GM23338 (cell line): ENCODE results near the gene DTNBP1. TPM values are rescaled to one million over a fixed set of nuclear protein-coding genes. Genes with fewer than 3 reads are reported as not detected.

Experiments used
- ATAC-seq: fragments of 200-7000 bp; cut with Tn5 transposase; 3 replicates; pipeline ENCODE4 v1.9.1; 2020
- DNase-seq: peaks from one replicate; pipeline ENCODE4 v3.0.0-alpha.2; 2015; ENCODE audit warnings: low spot score
- H2AFZ ChIP-seq: fragments of 200-600 bp; sonication (generic); 2 replicates; pipeline ENCODE4 v1.8.0; 2016; ENCODE audit warnings: antibody characterized with exemption, mild to moderate bottlenecking, moderate library complexity
- H3F3A ChIP-seq: fragments of 200-600 bp; sonication (generic); replicated peaks from 2 replicates; pipeline ENCODE4 v1.8.0; 2017; ENCODE audit warnings: antibody characterized with exemption, mixed run types, low read depth
- H3K27ac ChIP-seq: fragments of 200-600 bp; sonication (generic); 2 replicates; pipeline ENCODE4 v1.6.1; 2016; ENCODE audit warnings: low read depth
- H3K27me3 ChIP-seq: fragments of 200-600 bp; sonication (generic); 2 replicates; pipeline ENCODE4 v1.8.0; 2016; ENCODE audit warnings: mild to moderate bottlenecking, mixed run types, moderate library complexity; ENCODE audit not compliant: insufficient read depth
- H3K36me3 ChIP-seq: fragments of 200-600 bp; sonication (generic); 2 replicates; pipeline ENCODE4 v1.8.0; 2016; ENCODE audit warnings: mild to moderate bottlenecking; ENCODE audit not compliant: insufficient read depth
- H3K4me1 ChIP-seq: fragments of 200-600 bp; sonication (generic); 2 replicates; pipeline ENCODE4 v1.8.0; 2016; ENCODE audit warnings: mild to moderate bottlenecking, moderate library complexity; ENCODE audit not compliant: insufficient read depth
- H3K4me2 ChIP-seq: fragments of 200-600 bp; sonication (generic); 2 replicates; pipeline ENCODE4 v1.7.1; 2017; ENCODE audit warnings: mixed run types
- H3K4me3 ChIP-seq: fragments of 200-600 bp; sonication (generic); 2 replicates; pipeline ENCODE4 v1.6.1; 2016; ENCODE audit warnings: mixed run types
- H3K79me2 ChIP-seq: fragments of 200-600 bp; sonication (generic); replicated peaks from 2 replicates; pipeline ENCODE4 v1.8.0; 2017; ENCODE audit warnings: mild to moderate bottlenecking; ENCODE audit not compliant: insufficient read depth
- H3K9me2 ChIP-seq: fragments of 200-600 bp; sonication (generic); 2 replicates; pipeline ENCODE4 v1.8.0; 2017; ENCODE audit not compliant: insufficient read depth
- H4K20me1 ChIP-seq: fragments of 200-600 bp; sonication (generic); replicated peaks from 2 replicates; pipeline ENCODE4 v1.8.0; 2017; ENCODE audit warnings: mild to moderate bottlenecking; ENCODE audit not compliant: insufficient read depth
- H3K27ac Mint-ChIP-seq: 2 replicates; pipeline ENCODE4 v1.8.0; 2020; ENCODE audit warnings: inconsistent platforms, mild to moderate bottlenecking, moderate library complexity, mixed read lengths
- H3K27me3 Mint-ChIP-seq: 3 replicates; pipeline ENCODE4 v1.8.0; 2022; ENCODE audit warnings: low read depth, mild to moderate bottlenecking, moderate library complexity, mixed read lengths, inconsistent platforms; ENCODE audit not compliant: insufficient read depth, poor library complexity
- H3K36me3 Mint-ChIP-seq: 3 replicates; pipeline ENCODE4 v1.8.0; 2021; ENCODE audit warnings: low read depth, mild to moderate bottlenecking, inconsistent platforms, moderate library complexity, mixed read lengths
- H3K4me1 Mint-ChIP-seq: 3 replicates; pipeline ENCODE4 v1.8.0; 2020; ENCODE audit warnings: mild to moderate bottlenecking, inconsistent platforms, mixed read lengths
- H3K4me3 Mint-ChIP-seq: 3 replicates; pipeline ENCODE4 v1.8.0; 2021; ENCODE audit warnings: moderate library complexity, mild to moderate bottlenecking, inconsistent platforms, mixed read lengths
- H3K9me3 Mint-ChIP-seq: 3 replicates; pipeline ENCODE4 v1.8.0; 2020; ENCODE audit warnings: moderate library complexity, mild to moderate bottlenecking, inconsistent platforms, mixed read lengths
- CREB1 ChIP-seq: fragments of 250-450 bp; sonication (Bioruptor Pico); IDR thresholded peaks from 2 replicates; pipeline ENCODE4 v1.5.0; 2020; ENCODE audit warnings: low read depth, mild to moderate bottlenecking, moderate library complexity
- CTCF ChIP-seq, 2 experiments: fragments of 200-600 bp in 1 of 2; sonication (generic) in 1 of 2; conservative IDR thresholded peaks; 2 replicates each; pipeline versions ENCODE4 v1.5.1 to v1.6.1; 2016 to 2017; ENCODE audit warnings: antibody characterized with exemption in 2 of 2, low read depth in 2 of 2, mild to moderate bottlenecking in 2 of 2, moderate library complexity in 1 of 2
- ETS1 ChIP-seq: IDR thresholded peaks from 2 replicates; pipeline ENCODE4 v1.6.1; 2016; ENCODE audit warnings: antibody characterized with exemption
- EZH2 ChIP-seq: fragments of 200-600 bp; sonication (generic); IDR thresholded peaks from one replicate; pipeline ENCODE4 v1.8.0; 2017; ENCODE audit warnings: antibody characterized with exemption, mild to moderate bottlenecking, low read depth; ENCODE audit not compliant: unreplicated experiment
- EZH2phosphoT487 ChIP-seq: fragments of 200-600 bp; sonication (generic); IDR thresholded peaks from one replicate; pipeline ENCODE4 v1.8.1; 2018; ENCODE audit warnings: antibody characterized with exemption; ENCODE audit not compliant: unreplicated experiment
- JUNB ChIP-seq: IDR thresholded peaks from one replicate; pipeline ENCODE4 v1.6.1; 2016; ENCODE audit warnings: antibody characterized with exemption; ENCODE audit not compliant: unreplicated experiment
- NANOG ChIP-seq: IDR thresholded peaks from 2 replicates; pipeline ENCODE4 v1.6.1; 2016; ENCODE audit warnings: antibody characterized with exemption, borderline replicate concordance
- POLR2AphosphoS5 ChIP-seq: IDR thresholded peaks from 2 replicates; pipeline ENCODE4 v1.6.1; 2016; ENCODE audit warnings: antibody characterized with exemption, low read depth
- REST ChIP-seq: IDR thresholded peaks from one replicate; pipeline ENCODE4 v1.6.1; 2018; ENCODE audit warnings: antibody characterized with exemption; ENCODE audit not compliant: unreplicated experiment
- STAT1 ChIP-seq: IDR thresholded peaks from one replicate; pipeline ENCODE4 v1.6.1; 2016; ENCODE audit warnings: antibody characterized with exemption; ENCODE audit not compliant: unreplicated experiment
- ZNF114 ChIP-seq: fragments of 250-450 bp; sonication (Bioruptor Pico); IDR thresholded peaks from 2 replicates; pipeline ENCODE4 v1.5.0; 2020; ENCODE audit warnings: mild to moderate bottlenecking, moderate library complexity
- ZNF331 ChIP-seq: fragments of 250-450 bp; sonication (Bioruptor Pico); IDR thresholded peaks from 2 replicates; pipeline ENCODE4 v1.5.0; 2020; ENCODE audit warnings: low read depth, mild to moderate bottlenecking, moderate library complexity
- ZNF462 ChIP-seq: fragments of 250-450 bp; sonication (Bioruptor Pico); IDR thresholded peaks from 2 replicates; pipeline ENCODE4 v1.5.0; 2020; ENCODE audit warnings: mild to moderate bottlenecking, moderate library complexity
- polyA plus RNA-seq: library from polyadenylated mRNA; unstranded; fragments of >200 nt; fragmentation: Nextera tagmentation; extraction: Ambion mirVana; gene quantifications from 2 replicates; pipeline ENCODE4 v1.2.1, GENCODE V29; 2016
- total RNA-seq: library from RNA; depleted of rRNA; stranded (reverse); fragments of >200 nt; shearing (Covaris generic); gene quantifications from 2 replicates; pipeline ENCODE4 v1.2.3, GENCODE V29; 2014

Gene DTNBP1
- total and polyA plus RNA-seq, 2 experiments from 2014 or later: 12.1 to 20.1 TPM

- no peaks in the 10 kb centered on the region for H3K27me3 Mint-ChIP-seq
- ATAC-seq (no peak), DNase-seq (no peak)
- no peak overlapping the region for H3K4me3 ChIP-seq
- H3K9me3 Mint-ChIP-seq: no peaks in the 10 kb centered on the region
- no peak overlapping the region for H3K27ac Mint-ChIP-seq
- H3K27ac ChIP-seq: no peak overlapping the region
- H4K20me1 ChIP-seq: no peaks in the 10 kb centered on the region
- no peaks in the 10 kb centered on the region for H3K9me2 ChIP-seq
- peaks cover 12% of the 10 kb centered on the region for H3K4me1 Mint-ChIP-seq
- H2AFZ ChIP-seq: no peak overlapping the region
- no peak overlapping the region for H3K4me3 Mint-ChIP-seq
- TF ChIP-seq ETS1: no peak
- TF ChIP-seq ZNF114 (CRISPR knock-in tag): no peak
- no peak for TF ChIP-seq CTCF (conservative IDR thresholded peaks at IDR 0.05; ENCODE audit: low read depth in 2 of 2)
- no peak for TF ChIP-seq REST
- TF ChIP-seq CREB1 (CRISPR knock-in tag): no peak
- TF ChIP-seq NANOG: no peak
- no peak for TF ChIP-seq EZH2
- no peak for TF ChIP-seq JUNB
- TF ChIP-seq EZH2phosphoT487: no peak
- no peak for TF ChIP-seq ZNF462 (CRISPR knock-in tag)
- no peak for TF ChIP-seq POLR2AphosphoS5
- TF ChIP-seq ZNF331 (CRISPR knock-in tag): no peak
- no peak for TF ChIP-seq STAT1
- no peaks in the 10 kb centered on the region for H3K36me3 Mint-ChIP-seq
- H3K4me2 ChIP-seq: no peak overlapping the region
- H3K79me2 ChIP-seq: peaks cover 17% of the 10 kb centered on the region; the same call in 1 of the 2 replicates
- H3K27me3 ChIP-seq: no peaks in the 10 kb centered on the region
- no peaks in the 10 kb centered on the region for H3F3A ChIP-seq
- H3K4me1 ChIP-seq: peaks cover 15% of the 10 kb centered on the region
- no peaks in the 10 kb centered on the region for H3K36me3 ChIP-seq
Observed at GRCh38 chr6:15626160-15626559, 36.7 kb downstream of the DTNBP1 start.
